Kidney tubule cell (primary cell): ENCODE measurements around the gene FKBP5.
"Not testable (repeated sequence)": the region's sequence is repeated elsewhere in the genome, so short reads cannot be mapped to it uniquely, and the experiment has no call there.

Experiments used
- DNase-seq: peaks from one replicate; pipeline ENCODE4 v3.0.0-alpha.2; 2018; ENCODE audit warnings: low spot score

FKBP5 gene

DNA sequence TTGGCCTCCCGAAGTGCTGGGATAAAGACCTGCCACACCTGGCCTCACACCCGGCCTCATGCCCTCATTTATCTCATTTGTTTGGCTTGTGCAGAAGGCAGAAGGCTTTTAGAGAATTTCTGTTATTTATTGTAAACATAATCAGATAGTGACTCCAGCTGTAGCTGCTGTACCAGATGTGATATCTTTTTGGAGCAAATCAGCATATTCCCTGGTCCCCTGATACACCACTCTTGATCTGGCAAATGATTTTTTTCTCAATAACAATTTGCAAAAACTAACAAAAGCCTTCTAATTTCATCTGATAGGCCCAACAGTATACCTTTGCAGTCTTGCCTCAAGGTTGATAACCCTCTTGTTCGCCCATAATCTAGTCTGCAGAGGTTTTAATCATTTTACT is 149.5 kb downstream of the FKBP5 start:
- DNase-seq, result no peak

DNA sequence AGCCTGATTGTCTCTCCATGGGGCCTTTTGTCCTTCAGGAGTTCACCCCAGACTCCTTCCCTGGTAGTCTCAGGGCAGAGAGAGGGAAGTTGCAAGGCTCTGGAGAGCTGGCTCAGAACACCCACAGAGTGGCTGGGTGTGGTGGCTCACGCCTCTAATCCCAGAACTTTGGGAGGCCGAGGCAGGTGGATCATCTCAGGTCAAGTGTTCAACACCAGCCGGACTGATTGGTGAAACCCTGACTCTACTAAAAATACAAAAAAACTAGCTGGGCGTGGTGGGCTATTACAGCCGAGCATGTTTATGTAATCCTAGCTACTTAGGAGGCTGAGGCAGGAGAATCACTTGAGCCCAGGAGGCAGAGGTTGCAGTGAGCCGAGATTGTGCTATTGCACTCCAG is 152.9 kb downstream of the FKBP5 start:
- DNase-seq, result not testable (repeated sequence)

DNA sequence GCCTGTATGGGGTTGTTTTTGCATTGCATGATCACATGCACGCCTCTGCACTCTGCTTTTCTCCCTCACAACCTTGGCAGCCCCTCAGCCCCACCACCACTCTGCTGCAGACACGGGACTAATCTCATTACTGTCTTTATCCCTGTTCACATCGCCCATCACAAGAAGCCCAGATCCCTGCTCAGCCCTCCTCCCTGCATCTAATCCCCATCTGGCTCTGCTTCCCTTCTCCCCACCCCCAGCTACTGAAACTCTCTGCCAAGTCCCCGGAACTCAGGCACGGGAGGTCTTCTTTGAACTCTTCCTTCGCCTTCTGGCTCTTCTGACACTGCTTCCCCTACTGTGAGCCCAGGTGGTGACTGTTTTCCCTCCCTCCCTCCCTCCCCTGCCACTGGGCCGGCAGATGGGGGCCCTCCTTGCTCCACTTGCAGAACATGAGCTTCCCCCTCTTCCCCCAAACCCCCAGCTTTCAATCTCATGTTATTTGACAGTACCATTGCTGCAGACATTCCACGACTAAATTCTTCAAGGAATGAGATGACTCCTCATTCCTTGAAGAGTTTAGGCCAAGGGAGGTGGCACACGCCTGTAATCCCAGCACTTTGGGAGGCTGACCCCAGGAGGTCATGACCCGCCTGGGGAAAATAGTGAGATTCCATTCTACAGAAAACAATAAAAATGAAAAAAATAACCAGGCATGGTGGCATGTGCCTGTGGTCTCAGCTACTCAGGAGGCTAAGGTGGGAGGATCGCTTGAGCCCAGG is 154.1 kb downstream of the FKBP5 start:
- no peak for DNase-seq

DNA sequence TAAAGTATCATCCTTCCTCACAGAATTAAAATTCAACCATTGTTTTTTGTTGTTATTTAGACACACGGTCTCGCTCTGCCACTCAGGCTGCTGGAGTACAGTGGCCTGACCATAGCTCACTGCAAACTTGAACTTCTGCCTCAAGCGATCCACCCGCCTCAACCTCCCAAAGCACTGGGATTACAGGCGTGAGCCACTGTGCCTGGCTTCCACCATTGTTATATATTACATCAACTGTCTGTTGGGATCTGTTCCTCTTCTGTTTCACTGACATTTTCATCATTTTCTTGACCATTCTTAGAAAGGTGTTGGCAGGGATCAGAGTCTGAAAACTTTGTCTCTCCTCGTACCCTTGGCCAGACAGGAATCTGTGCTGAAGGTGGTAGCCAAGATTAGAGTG is 154.7 kb downstream of the FKBP5 start:
- no peak for DNase-seq

DNA sequence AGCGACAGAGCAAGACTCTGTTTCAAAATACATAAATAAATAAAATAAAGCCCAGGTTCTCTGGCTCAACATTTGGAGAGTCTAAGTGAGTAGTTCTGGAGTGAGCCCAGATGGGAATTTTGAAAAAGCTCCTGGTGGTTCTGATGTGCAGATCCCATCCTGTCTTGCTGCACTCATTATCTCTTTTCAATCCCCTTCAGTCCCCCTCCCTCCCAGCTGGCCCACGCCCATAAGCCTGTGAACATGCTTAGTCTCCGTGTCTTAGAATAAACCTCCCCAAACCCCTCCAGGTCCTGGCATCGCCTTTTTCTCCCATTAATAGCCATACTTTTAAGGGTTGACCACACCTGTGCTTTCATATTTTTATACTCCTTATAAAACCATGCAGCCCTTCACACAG is 156.6 kb downstream of the FKBP5 start:
- DNase-seq, result no peak

DNA sequence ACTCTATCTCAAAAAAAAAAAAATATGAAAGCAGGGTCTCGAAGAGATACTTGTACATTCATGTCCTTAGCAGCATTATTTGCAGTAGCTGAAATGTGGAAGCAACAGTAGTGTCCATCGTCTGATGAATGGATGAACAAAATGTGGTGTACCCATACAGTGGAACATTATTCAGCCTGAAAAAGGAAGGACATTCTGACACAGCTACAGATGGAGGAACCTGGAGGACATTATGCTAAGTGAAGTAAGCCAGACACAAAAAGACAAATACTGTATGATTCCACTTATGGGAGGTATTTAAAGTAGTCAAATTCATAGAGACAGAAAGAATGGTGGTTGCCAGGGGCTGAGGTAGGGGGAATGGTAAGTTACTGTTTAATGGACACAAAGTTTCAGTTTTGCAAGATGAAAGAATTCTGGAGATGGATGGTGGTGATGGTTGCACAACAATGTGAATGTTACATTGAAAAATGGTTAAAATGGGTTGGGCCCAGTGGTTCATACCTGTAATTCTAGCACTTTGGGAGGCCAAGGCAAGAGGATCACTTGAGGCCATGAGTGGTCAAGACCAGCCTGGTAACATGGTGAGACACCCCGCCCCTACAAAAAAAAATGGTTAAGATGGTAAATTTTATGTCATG is 164.2 kb downstream of the FKBP5 start:
- no peak for DNase-seq
